Suprapubic skin (tissue), 3 donors: Measurements from ENCODE around the gene SCN1A.

ENCODE experiments used
- POLR2A ChIP-seq, 2 donors: fragments of 450-650 bp; IDR thresholded peaks; one replicate each; pipeline ENCODE4 v1.6.1; 2017; ENCODE audit warnings: antibody characterized with exemption in 2 of 2, mild to moderate bottlenecking in 2 of 2, moderate library complexity in 2 of 2
- TF ChIP-seq, protein P1 (sequence below), 2 donors: fragments of 200-600 bp in 1 of 2; fragments of 450-650 bp in 1 of 2; sonication (generic) in 1 of 2; IDR thresholded peaks; one replicate each; pipeline ENCODE4 v1.5.1; 2016 to 2019; ENCODE audit warnings: antibody characterized with exemption in 2 of 2, mild to moderate bottlenecking in 1 of 2, moderate library complexity in 1 of 2

DNA sequence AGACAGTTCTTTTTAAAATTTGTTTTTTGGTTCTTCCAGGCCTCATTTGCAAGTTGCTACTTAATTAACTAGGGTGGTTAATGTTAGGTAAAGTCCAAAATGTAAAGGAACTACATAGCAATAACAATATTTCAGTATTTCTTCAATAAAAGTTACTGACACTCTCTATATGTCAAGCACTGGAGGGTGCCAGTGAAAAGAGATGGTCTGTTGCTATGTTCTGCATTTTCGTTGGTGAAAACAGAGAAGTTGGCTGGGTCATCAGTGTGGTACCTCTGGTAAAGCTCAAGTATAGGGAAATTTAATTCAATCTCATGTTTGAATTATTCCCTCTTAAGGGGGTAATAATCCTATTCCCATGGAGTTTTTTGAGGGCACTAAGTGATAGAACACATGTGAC lies 16.3 kb upstream of the SCN1A start:
- TF ChIP-seq, protein P1, sequence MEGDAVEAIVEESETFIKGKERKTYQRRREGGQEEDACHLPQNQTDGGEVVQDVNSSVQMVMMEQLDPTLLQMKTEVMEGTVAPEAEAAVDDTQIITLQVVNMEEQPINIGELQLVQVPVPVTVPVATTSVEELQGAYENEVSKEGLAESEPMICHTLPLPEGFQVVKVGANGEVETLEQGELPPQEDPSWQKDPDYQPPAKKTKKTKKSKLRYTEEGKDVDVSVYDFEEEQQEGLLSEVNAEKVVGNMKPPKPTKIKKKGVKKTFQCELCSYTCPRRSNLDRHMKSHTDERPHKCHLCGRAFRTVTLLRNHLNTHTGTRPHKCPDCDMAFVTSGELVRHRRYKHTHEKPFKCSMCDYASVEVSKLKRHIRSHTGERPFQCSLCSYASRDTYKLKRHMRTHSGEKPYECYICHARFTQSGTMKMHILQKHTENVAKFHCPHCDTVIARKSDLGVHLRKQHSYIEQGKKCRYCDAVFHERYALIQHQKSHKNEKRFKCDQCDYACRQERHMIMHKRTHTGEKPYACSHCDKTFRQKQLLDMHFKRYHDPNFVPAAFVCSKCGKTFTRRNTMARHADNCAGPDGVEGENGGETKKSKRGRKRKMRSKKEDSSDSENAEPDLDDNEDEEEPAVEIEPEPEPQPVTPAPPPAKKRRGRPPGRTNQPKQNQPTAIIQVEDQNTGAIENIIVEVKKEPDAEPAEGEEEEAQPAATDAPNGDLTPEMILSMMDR (IDR thresholded peaks at IDR 0.05): no peak
- no peak for TF ChIP-seq POLR2A (IDR thresholded peaks at IDR 0.05)
